Ishikawa (cell line): ENCODE measurements around the gene CTNNB1.

ENCODE experiments used
- CEBPB ChIP-seq: IDR thresholded peaks from 2 replicates; pipeline ENCODE4 v1.6.1; 2012
- CREB1 ChIP-seq: IDR thresholded peaks from 2 replicates; pipeline ENCODE4 v1.6.1; 2012; ENCODE audit warnings: low read depth
- EGR1 ChIP-seq: IDR thresholded peaks from 2 replicates; pipeline ENCODE4 v1.6.1; 2012
- EP300 ChIP-seq: IDR thresholded peaks from 2 replicates; pipeline ENCODE4 v1.6.1; 2012; ENCODE audit warnings: borderline replicate concordance
- FOXM1 ChIP-seq: IDR thresholded peaks from 2 replicates; pipeline ENCODE4 v1.6.1; 2012; ENCODE audit warnings: low read depth, borderline replicate concordance
- NFIC ChIP-seq: IDR thresholded peaks from 2 replicates; pipeline ENCODE4 v1.6.1; 2012
- RAD21 ChIP-seq: IDR thresholded peaks from 2 replicates; pipeline ENCODE4 v1.6.1; 2012; ENCODE audit warnings: low read depth
- TAF1 ChIP-seq: IDR thresholded peaks from 2 replicates; pipeline ENCODE4 v1.6.1; 2012; ENCODE audit warnings: low read depth, mild to moderate bottlenecking
- TCF12 ChIP-seq: IDR thresholded peaks from 2 replicates; pipeline ENCODE4 v1.6.1; 2012; ENCODE audit warnings: low read depth
- TEAD4 ChIP-seq: IDR thresholded peaks from 2 replicates; pipeline ENCODE4 v1.6.1; 2012
- YY1 ChIP-seq: IDR thresholded peaks from 2 replicates; pipeline ENCODE4 v1.6.1; 2012; ENCODE audit warnings: low read depth
- ZBTB7A ChIP-seq: IDR thresholded peaks from 2 replicates; pipeline ENCODE4 v1.6.1; 2012; ENCODE audit warnings: low read depth
- TF ChIP-seq, protein P1 (sequence below): IDR thresholded peaks from 2 replicates; pipeline ENCODE4 v1.6.1; 2012
- TF ChIP-seq, protein P2 (sequence below): IDR thresholded peaks from 2 replicates; pipeline ENCODE4 v1.6.1; 2012
- TF ChIP-seq, protein P3 (sequence below): IDR thresholded peaks from 2 replicates; pipeline ENCODE4 v1.6.1; 2012; ENCODE audit warnings: low read depth, mild to moderate bottlenecking

Gene CTNNB1

DNA sequence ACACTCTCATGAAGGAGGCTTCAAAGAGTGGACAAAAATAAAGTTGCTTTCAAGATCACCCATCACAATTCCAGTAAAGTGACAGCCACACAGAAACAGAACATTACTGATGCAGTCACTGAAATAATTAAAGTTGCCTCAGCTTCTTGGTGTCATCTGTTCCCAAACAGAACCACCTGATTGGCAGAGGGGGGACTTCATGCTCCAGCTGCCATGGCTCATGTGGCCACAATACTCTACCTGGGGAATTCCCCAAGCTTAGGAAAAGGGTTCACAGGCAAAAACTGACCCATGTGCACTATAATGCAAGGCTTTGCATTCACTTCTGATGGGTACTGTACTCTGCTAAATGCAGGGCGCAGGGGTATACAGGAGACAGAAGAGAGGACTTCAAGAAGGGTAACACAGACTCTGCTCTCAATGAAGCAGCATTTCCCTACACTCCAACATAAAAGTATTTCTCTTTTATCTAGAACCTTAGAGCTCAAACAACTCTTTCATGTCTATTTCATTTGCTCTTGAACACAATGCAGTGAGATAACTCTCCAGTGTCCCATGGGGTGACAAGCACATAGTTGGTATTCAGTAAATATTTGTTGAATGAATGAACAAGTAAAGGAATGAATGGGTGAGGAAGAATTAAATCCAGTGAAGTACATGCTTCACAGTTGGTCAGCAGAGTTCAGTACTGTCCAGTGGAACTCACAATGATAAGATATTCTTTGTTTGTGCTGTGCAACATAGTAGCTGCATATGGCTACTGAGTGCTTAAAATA lies 8.6 kb upstream of the CTNNB1 start:
- no peak for TF ChIP-seq EP300
- TF ChIP-seq, protein P1, sequence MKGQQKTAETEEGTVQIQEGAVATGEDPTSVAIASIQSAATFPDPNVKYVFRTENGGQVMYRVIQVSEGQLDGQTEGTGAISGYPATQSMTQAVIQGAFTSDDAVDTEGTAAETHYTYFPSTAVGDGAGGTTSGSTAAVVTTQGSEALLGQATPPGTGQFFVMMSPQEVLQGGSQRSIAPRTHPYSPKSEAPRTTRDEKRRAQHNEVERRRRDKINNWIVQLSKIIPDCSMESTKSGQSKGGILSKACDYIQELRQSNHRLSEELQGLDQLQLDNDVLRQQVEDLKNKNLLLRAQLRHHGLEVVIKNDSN: no peak

DNA sequence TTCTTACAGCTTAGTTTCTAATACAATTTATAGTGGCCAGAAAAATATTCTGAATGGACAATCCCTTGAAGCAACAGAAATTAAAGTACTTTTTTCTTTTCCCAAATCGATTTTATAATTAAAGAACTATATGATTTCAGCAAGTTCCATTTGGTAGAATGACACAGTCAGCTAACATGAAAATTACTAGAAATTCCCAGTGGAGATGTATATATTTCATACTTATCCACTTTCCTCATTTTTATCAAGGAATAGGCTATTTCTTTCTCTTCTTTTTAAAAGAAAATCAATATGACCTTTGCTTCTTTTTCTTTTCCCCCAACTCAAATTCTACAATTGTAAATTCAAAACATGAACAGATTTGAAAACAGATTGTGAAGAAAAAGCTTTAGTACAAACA lies 6.4 kb upstream of the CTNNB1 start:
- TF ChIP-seq CEBPB (no peak), EGR1 (no peak), CREB1 (no peak), NFIC (no peak), TCF12 (no peak)
- TF ChIP-seq, protein P2, sequence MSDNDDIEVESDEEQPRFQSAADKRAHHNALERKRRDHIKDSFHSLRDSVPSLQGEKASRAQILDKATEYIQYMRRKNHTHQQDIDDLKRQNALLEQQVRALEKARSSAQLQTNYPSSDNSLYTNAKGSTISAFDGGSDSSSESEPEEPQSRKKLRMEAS: no peak

DNA sequence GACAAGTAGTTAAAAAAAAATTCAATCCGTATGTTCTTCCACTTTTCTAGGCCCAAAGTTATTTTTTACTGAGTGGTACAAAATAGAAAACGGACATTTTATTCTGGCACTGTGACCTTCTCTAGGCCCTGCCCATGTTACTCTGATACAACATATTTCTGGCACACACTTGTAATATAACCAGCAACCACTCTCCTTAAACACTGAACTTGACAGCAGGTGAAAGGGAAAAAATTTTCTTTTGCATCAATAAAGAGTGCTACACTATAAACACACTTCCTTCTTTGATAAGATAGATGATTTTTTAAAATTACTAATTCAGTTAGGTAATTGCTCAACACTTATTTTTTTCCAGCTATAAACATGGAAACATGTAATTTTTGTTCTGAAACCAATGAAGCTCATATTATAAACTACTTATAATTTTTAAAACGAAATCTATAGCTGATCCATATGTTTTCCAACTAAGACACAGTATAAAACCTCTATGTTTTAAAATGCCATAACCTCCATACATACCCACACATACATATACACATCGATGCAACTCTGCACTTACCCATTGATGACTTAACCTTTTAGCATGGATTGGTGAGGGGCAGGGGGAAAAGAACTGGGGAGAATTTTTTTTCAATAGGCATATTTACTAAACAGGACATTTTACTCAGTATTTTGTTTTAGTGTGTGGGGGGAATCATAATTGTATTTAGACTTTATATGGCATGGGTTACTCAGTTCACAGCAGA lies 5.3 kb upstream of the CTNNB1 start:
- TF ChIP-seq TEAD4: no peak
- TF ChIP-seq, protein P3, sequence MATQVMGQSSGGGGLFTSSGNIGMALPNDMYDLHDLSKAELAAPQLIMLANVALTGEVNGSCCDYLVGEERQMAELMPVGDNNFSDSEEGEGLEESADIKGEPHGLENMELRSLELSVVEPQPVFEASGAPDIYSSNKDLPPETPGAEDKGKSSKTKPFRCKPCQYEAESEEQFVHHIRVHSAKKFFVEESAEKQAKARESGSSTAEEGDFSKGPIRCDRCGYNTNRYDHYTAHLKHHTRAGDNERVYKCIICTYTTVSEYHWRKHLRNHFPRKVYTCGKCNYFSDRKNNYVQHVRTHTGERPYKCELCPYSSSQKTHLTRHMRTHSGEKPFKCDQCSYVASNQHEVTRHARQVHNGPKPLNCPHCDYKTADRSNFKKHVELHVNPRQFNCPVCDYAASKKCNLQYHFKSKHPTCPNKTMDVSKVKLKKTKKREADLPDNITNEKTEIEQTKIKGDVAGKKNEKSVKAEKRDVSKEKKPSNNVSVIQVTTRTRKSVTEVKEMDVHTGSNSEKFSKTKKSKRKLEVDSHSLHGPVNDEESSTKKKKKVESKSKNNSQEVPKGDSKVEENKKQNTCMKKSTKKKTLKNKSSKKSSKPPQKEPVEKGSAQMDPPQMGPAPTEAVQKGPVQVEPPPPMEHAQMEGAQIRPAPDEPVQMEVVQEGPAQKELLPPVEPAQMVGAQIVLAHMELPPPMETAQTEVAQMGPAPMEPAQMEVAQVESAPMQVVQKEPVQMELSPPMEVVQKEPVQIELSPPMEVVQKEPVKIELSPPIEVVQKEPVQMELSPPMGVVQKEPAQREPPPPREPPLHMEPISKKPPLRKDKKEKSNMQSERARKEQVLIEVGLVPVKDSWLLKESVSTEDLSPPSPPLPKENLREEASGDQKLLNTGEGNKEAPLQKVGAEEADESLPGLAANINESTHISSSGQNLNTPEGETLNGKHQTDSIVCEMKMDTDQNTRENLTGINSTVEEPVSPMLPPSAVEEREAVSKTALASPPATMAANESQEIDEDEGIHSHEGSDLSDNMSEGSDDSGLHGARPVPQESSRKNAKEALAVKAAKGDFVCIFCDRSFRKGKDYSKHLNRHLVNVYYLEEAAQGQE: no peak

DNA sequence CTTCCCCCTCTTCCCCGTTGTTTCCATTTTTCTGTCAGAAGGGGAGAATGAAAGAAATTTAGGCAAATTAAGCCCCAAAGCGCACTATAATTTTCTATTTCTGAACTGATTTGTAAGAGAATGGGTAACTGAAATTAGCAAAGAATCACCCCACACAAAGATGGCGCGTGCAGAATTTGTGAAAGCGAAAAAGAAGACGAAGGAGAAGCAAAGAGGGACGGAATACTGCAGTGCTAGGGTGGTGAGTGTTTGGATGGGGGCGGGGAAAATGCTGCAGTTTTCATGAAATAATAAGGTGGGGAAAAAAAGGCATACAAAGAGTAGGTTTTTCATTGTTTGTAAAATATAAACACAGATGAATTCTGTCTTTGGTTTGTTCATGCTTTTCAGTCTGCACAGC lies 4.6 kb upstream of the CTNNB1 start:
- TF ChIP-seq ZBTB7A: no peak
- TF ChIP-seq NFIC: no peak
- no peak for TF ChIP-seq FOXM1
- TF ChIP-seq TEAD4: no peak
- no peak for TF ChIP-seq EP300
- no peak for TF ChIP-seq CREB1
- TF ChIP-seq TAF1: no peak
- TF ChIP-seq, protein P1: no peak
- TF ChIP-seq EGR1: no peak

DNA sequence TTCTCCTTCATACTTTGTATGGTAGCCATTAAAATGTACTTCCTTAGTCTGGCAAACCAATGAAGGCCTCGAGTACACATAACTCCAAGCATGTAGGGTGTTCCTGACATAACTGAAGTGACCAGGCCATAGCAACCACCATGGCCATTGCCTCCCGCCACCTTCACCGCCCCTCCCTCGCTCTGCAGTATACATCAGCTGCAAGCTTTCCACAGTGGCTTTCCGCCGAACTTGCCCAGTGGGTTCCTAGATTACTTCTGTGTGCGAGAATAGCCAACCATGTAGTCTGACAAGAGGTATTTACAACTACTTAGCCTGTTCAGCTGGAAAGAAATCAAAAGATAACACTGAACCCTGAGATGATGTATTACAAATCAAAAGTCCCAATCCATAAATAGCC lies 3.4 kb upstream of the CTNNB1 start:
- no peak for TF ChIP-seq FOXM1
- no peak for TF ChIP-seq YY1
- TF ChIP-seq TEAD4: no peak
- TF ChIP-seq TAF1: no peak
- TF ChIP-seq RAD21: no peak
- TF ChIP-seq, protein P3: no peak
- TF ChIP-seq EP300: no peak
- TF ChIP-seq ZBTB7A: no peak
- TF ChIP-seq, protein P1: no peak
- TF ChIP-seq TCF12: no peak

DNA sequence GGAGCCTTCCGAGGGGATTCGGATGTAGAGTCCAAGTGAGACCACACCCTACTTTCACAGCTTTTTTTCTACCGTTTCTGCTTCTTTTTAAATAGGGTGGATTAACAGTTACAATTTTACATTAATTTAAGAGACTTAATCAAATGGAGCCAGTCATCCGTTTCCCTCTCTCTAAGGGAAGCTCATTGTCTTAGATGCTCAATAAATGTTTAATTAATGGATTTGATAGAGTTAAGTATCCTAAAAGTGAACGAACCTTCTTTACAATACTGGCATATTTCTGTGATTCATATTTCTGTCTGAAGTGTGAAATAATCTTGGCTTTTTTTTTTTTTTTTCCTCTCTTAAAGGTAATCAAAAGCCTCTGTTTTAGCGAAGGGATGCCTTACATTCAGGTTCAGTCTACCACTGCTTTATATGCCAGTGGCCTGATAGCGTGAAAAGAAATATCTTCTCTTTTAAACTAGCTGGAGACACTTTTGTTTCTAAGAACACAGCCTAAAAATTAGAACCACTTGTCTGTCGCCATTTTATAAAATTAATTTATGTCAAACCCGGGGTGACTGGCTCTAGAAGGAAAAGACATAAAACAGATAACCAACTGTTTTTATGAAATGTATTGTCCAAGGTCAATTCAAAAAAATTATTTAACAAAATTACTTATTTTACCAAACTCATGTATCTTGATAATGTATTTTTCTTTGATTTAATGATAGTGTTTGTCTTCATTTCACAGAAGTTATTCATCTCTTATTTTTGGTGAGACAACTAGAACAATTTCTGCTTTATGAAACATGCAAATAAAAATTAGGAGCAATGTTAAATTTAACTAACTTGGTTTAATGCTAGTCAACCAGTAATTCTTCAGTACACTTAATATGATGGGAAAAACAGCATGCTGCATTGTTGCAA lies 2.5 kb upstream of the CTNNB1 start:
- TF ChIP-seq RAD21 (no peak), CEBPB (no peak), ZBTB7A (no peak), FOXM1 (no peak), CREB1 (no peak), TEAD4 (no peak), EGR1 (no peak)
- TF ChIP-seq, protein P1: no peak
- TF ChIP-seq, protein P2: no peak
